K562 (cell line): ENCODE measurements around the gene PCLAF. TPM values are rescaled to one million over a fixed set of nuclear protein-coding genes. Genes with fewer than 3 reads are reported as not detected.
"Not testable (repeated sequence)": the region's sequence is repeated elsewhere in the genome, so short reads cannot be mapped to it uniquely, and the experiment has no call there.

Experiments
- ATAC-seq: fragments of 200-7000 bp; cut with Tn5 transposase; 3 replicates; pipeline ENCODE4 v1.9.1; 2020; ENCODE audit warnings: moderate library complexity
- BruUV-seq: library from RNA; stranded (reverse); fragments of 400-500 nt; replicated peaks from 2 replicates; lab custom pipeline; 2021; lab: Mats Ljungman, UMichigan
- CTCF ChIA-PET: fragments of 300-600 bp; formaldehyde crosslinking; extraction: SDS; loops from one replicate; lab custom pipeline; 2021; ENCODE audit warnings: low intra/inter-chr PET ratio; lab: Yijun Ruan, JAX
- POLR2A ChIA-PET: fragments of 300-600, 350-650 bp; sonication (Branson Sonifier 250); formaldehyde crosslinking; extraction: SDS; loops from one replicate; lab custom pipeline; 2021; ENCODE audit warnings: antibody characterized with exemption, inconsistent platforms; lab: Yijun Ruan, JAX
- DNase-seq, 4 experiments: peaks; one replicate each; pipeline versions ENCODE4 v3.0.0 to v3.0.0-alpha.2; 2011 to 2018; ENCODE audit warnings: low spot score in 3 of 4, mixed read lengths in 3 of 4; ENCODE audit errors: extremely low read depth in 1 of 4
- FAIRE-seq: peaks from 2 replicates; lab custom pipeline; 2011; peaks lifted over from hg19 to GRCh38; lab: Jason Lieb, UNC
- H2AFZ ChIP-seq: 2 replicates; pipeline ENCODE4 v1.6.0; 2011; ENCODE audit warnings: low read depth, low read length, control low read depth, inconsistent platforms
- H3K27ac ChIP-seq: fragments of 200-600 bp; 3 replicates; pipeline ENCODE4 v1.8.0; 2011; ENCODE audit warnings: low read depth, mild to moderate bottlenecking, control low read depth, inconsistent platforms, low read length, moderate library complexity, mixed read lengths; ENCODE audit errors: extremely low read depth
- H3K27me3 ChIP-seq, 2 experiments: fragments of 300-600 bp in 1 of 2; 2 replicates in 1 of 2; 3 replicates in 1 of 2; pipeline versions ENCODE4 v1.6.0 to v1.8.0; 2011; ENCODE audit warnings: inconsistent platforms in 2 of 2, low read length in 2 of 2, mild to moderate bottlenecking in 1 of 2, mixed read lengths in 1 of 2, moderate library complexity in 1 of 2; ENCODE audit not compliant: control insufficient read depth in 2 of 2, insufficient read depth in 2 of 2
- H3K36me3 ChIP-seq: fragments of 300-600 bp; 3 replicates; pipeline ENCODE4 v1.8.0; 2011; ENCODE audit warnings: mild to moderate bottlenecking, low read length, inconsistent platforms; ENCODE audit not compliant: control insufficient read depth, insufficient read depth
- H3K4me1 ChIP-seq, 2 experiments: fragments of 200-600 bp in 1 of 2; replicated peaks in 1 of 2; 2 replicates in 1 of 2; 3 replicates in 1 of 2; pipeline versions ENCODE4 v1.5.1 to v1.8.0; 2011; ENCODE audit warnings: inconsistent platforms in 2 of 2, low read length in 2 of 2, mild to moderate bottlenecking in 1 of 2, mixed read lengths in 1 of 2, moderate library complexity in 1 of 2; ENCODE audit not compliant: control insufficient read depth in 2 of 2, insufficient read depth in 2 of 2
- H3K4me2 ChIP-seq: 2 replicates; pipeline ENCODE4 v1.6.1; 2011; ENCODE audit warnings: low read length, control low read depth, inconsistent platforms, mixed read lengths; ENCODE audit not compliant: insufficient read depth
- H3K4me3 ChIP-seq: fragments of 200-600 bp; sonication (generic), shearing (Covaris generic); 2 replicates; pipeline ENCODE4 v1.5.1; 2016; ENCODE audit warnings: control low read depth, inconsistent platforms
- H3K79me2 ChIP-seq: fragments of 200-600 bp; 3 replicates; pipeline ENCODE4 v1.8.0; 2011; ENCODE audit warnings: low read length, inconsistent platforms; ENCODE audit not compliant: control insufficient read depth, insufficient read depth
- H3K9ac ChIP-seq, 2 experiments: 2 replicates each; pipeline versions ENCODE4 v1.6.0 to v1.6.1; 2011; ENCODE audit warnings: low read depth in 2 of 2, low read length in 2 of 2, control low read depth in 1 of 2, inconsistent platforms in 1 of 2, mild to moderate bottlenecking in 1 of 2, mixed read lengths in 1 of 2; ENCODE audit not compliant: insufficient read depth in 1 of 2
- H3K9me1 ChIP-seq: one replicate; pipeline ENCODE4 v1.6.0; 2011; ENCODE audit warnings: inconsistent platforms, mild to moderate bottlenecking, low read length, moderate library complexity; ENCODE audit not compliant: control insufficient read depth, insufficient read depth
- H3K9me3 ChIP-seq: replicated peaks from 2 replicates; pipeline ENCODE4 v1.5.1; 2011; ENCODE audit warnings: low read depth, low read length, inconsistent platforms; ENCODE audit not compliant: control insufficient read depth, insufficient read depth
- H4K20me1 ChIP-seq: replicated peaks from 2 replicates; pipeline ENCODE4 v1.6.1; 2011; ENCODE audit warnings: low read length, inconsistent platforms, mixed read lengths; ENCODE audit not compliant: control insufficient read depth, insufficient read depth
- C11orf30 ChIP-seq: fragments of 450-650 bp; IDR thresholded peaks from 2 replicates; pipeline ENCODE4 v1.6.1; 2016; ENCODE audit warnings: low read depth, mild to moderate bottlenecking
- YY1 ChIP-seq, 3 experiments: IDR thresholded peaks; 2 replicates each; pipeline ENCODE4 v1.6.1; 2011; ENCODE audit warnings: low read length in 2 of 3, mild to moderate bottlenecking in 2 of 3, moderate library complexity in 2 of 3, borderline replicate concordance in 1 of 3, control low read depth in 1 of 3, low read depth in 1 of 3; ENCODE audit not compliant: insufficient read depth in 3 of 3, insufficient replicate concordance in 2 of 3, control insufficient read depth in 1 of 3, insufficient read length in 1 of 3; ENCODE audit errors: extremely low read depth in 1 of 3
- ZNF3 ChIP-seq: fragments of 250-450 bp; sonication (Bioruptor Pico); IDR thresholded peaks from 2 replicates; pipeline ENCODE4 v1.5.0; 2021; ENCODE audit warnings: mild to moderate bottlenecking, moderate library complexity
- ZNF316 ChIP-seq: fragments of 450-650 bp; IDR thresholded peaks from 2 replicates; pipeline ENCODE4 v1.6.1; 2016
- ZNF384 ChIP-seq: IDR thresholded peaks from 2 replicates; pipeline ENCODE4 v1.6.1; 2012; ENCODE audit warnings: low read depth, low read length, improper control_type of control experiment
- WGBS: fragments of 100-300 bp; shearing (Covaris generic); methylation state at CpG from one replicate; pipeline ENCODE4 v1.1.6; 2016; ENCODE audit warnings: low coverage, mixed read lengths; ENCODE audit not compliant: insufficient coverage; ENCODE audit errors: missing lambda C conversion rate; 5-methylcytosine and 5-hydroxymethylcytosine counted together
- in situ Hi-C: fragments of 300-500 bp; cut with MboI; formaldehyde crosslinking; loops from 4 replicates; pipeline ENCODE4 v1.15.0; 2018; ENCODE audit warnings: inconsistent platforms, mixed read lengths
- intact Hi-C: fragments of 100-400 bp; cut with micrococcal nuclease; formaldehyde crosslinking; loops from 2 replicates; pipeline ENCODE4 v1.14.2; 2022
- polyA plus RNA-seq, 8 experiments: library from polyadenylated mRNA; depleted of rRNA in 4 of 8; stranded (reverse) in 5 of 8; unstranded in 3 of 8; fragments of >200 nt; fragmentation: Nextera tagmentation in 2 of 8; fragmentation: Illumina TruSeq in 1 of 8; extraction: Ambion mirVana in 2 of 8; extraction: Trizol in 1 of 8; gene quantifications; 2 replicates each; pipeline versions ENCODE4 v1.2.1 to v1.2.3, GENCODE V29; 2011 to 2014; ENCODE audit warnings: inconsistent platforms in 1 of 8, missing spikeins in 1 of 8
- total RNA-seq, 7 experiments: library from RNA; depleted of rRNA in 6 of 7; stranded (reverse); fragments of >200 nt in 6 of 7; fragmentation: Illumina TruSeq in 2 of 7; extraction: Trizol in 2 of 7; gene quantifications; 2 replicates each; pipeline versions ENCODE4 v1.2.1 to v1.2.3, GENCODE V29; 2011 to 2021; ENCODE audit warnings: low replicate concordance in 1 of 7

The PCLAF gene
- total and polyA plus RNA-seq, 9 of the 15 experiments (the other 6 are each of a cell fraction or from before 2014, with no cell fraction given): 112 to 881 (median 360) TPM

GRCh38 chr15:64326458-64326857 lies 54.8 kb downstream of the PCLAF start:
- H3K9me3 ChIP-seq, CTCF ChIA-PET, H3K27ac ChIP-seq, H3K27me3 ChIP-seq, DNase-seq, H3K9ac ChIP-seq, H3K79me2 ChIP-seq, H3K9me1 ChIP-seq, BruUV-seq, in situ Hi-C loops, H3K4me2 ChIP-seq, ATAC-seq, H3K4me1 ChIP-seq, H3K4me3 ChIP-seq, FAIRE-seq, H2AFZ ChIP-seq, intact Hi-C loops, H4K20me1 ChIP-seq, H3K36me3 ChIP-seq: not testable (repeated sequence)
- WGBS: 92% methylated on average over 11 of the region's 20 CpGs
- TF ChIP-seq YY1 (IDR thresholded peaks at IDR 0.05; ENCODE audit: borderline replicate concordance in 1 of 3, control insufficient read depth in 1 of 3, extremely low read depth in 1 of 3, insufficient read depth in 3 of 3, insufficient read length in 1 of 3, insufficient replicate concordance in 2 of 3, low read depth in 1 of 3, low read length in 2 of 3): peak in 1 of 3 experiments; percentile 21
- 0 out of 2 replicates have a peak, but pooled peaks have one; percentile 12 for TF ChIP-seq ZNF384
- POLR2A ChIA-PET: interaction anchor here (0.6 kb wide), 1 partner anchor 33 kb away, joined by 3 read pairs; no protein-coding TSS in a partner anchor

GRCh38 chr15:64324165-64324877 lies 56.9 kb downstream of the PCLAF start:
- no TSS peak for BruUV-seq

More at GRCh38 chr15:64324165-64324877, 56.9 kb downstream of the PCLAF start:
- no peak overlapping the region for H2AFZ ChIP-seq
- H3K9me1 ChIP-seq: no peaks in the 10 kb centered on the region
- in situ Hi-C loops (no loop called here), intact Hi-C loops (no loop called here)
- no peaks in the 10 kb centered on the region for H4K20me1 ChIP-seq
- CTCF ChIA-PET: no interaction called here
- no peaks in the 10 kb centered on the region for H3K4me1 ChIP-seq
- no peak overlapping the region for H3K4me3 ChIP-seq
- H3K9me3 ChIP-seq: no peaks in the 10 kb centered on the region
- H3K4me2 ChIP-seq: no peak overlapping the region
- TF ChIP-seq ZNF316 (peak; percentile 39; the same call in 1 of the 2 replicates), C11orf30 (0 out of 2 replicates have a peak, but pooled peaks have one; percentile 18), ZNF3 (CRISPR knock-in tag) (no peak)
- H3K27me3 ChIP-seq: no peaks in the 10 kb centered on the region
- H3K9ac ChIP-seq: no peak overlapping the region
- DNase-seq (no peak), ATAC-seq (no peak), FAIRE-seq (no peak)
- H3K36me3 ChIP-seq: no peaks in the 10 kb centered on the region
- no peak overlapping the region for H3K27ac ChIP-seq
- 74% methylated on average over 5 of the region's 5 CpGs for WGBS
- POLR2A ChIA-PET: interaction anchor here (0.7 to 1.8 kb wide), 3 partner anchors 10 to 161 kb away, joined by 3 to 4 read pairs (median 4); partner anchors contain the start of gene PPIB
- H3K79me2 ChIP-seq: peaks cover 6% of the 10 kb centered on the region; the same call in 2 of the 3 replicates
